ENCODE data around the gene DUSP22.

- no peak for TF ChIP-seq CTCF (IDR thresholded peaks at IDR 0.05)
- no peak for TF ChIP-seq POLR2A (IDR thresholded peaks at IDR 0.05)
- no peak for TF ChIP-seq EP300 (IDR thresholded peaks at IDR 0.05)
Measured at GRCh38 chr6:302760-303159, 10.5 kb downstream of the DUSP22 start.
